ENCODE measurements around the gene CCR6. TPM values are rescaled to one million over a fixed set of nuclear protein-coding genes. Genes with fewer than 3 reads are reported as not detected.
"Not testable (repeated sequence)": the region's sequence is repeated elsewhere in the genome, so short reads cannot be mapped to it uniquely, and the experiment has no call there.

The CCR6 gene
- total and polyA plus RNA-seq, 2 experiments from 2014 or later, result 0.70 to 2.0 TPM

DNA sequence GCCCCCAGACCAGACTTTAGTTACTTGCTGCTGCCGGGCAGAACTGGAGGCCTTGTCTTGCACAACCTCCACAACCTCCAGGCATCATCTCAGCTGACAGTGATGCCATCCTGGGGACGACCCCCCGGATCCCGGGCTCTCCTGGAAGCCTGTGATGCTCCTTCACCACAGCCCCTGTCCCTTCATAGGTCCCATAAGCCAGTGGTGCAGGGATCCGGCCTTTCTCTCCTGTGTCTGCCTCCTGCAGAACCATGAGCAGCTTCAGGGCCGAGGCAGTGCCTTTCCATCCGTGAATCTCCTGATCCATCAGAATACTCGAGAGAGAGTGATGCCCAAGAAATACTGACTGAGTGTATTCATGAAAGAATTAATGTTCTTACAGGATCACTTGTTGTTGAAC is 57.2 kb downstream of the CCR6 start:
- H3K36me3 ChIP-seq (replicated peaks; ENCODE audit: insufficient read depth, low read depth); H3K9me2 ChIP-seq (replicated peaks; ENCODE audit: insufficient read depth); DNase-seq (ENCODE audit: low spot score); H2AFZ ChIP-seq; H3K4me3 ChIP-seq; H3K27me3 ChIP-seq; H3K27ac ChIP-seq; H3K4me2 ChIP-seq; H4K20me1 ChIP-seq (ENCODE audit: insufficient read depth, poor library complexity, severe bottlenecking); H3K4me1 ChIP-seq (ENCODE audit: insufficient read depth); H3K9me3 ChIP-seq (ENCODE audit: low read depth); H3K79me2 ChIP-seq: not testable (repeated sequence)
- WGBS (ENCODE audit: low lambda C conversion rate, missing lambda C conversion rate), result 92% methylated on average over 6 of the region's 8 CpGs

GRCh38 chr6:167181351-167181750 is 58.5 kb downstream of the CCR6 start:
- 55% methylated on average over 2 of the region's 6 CpGs for WGBS (ENCODE audit: low lambda C conversion rate, missing lambda C conversion rate)
- not testable (repeated sequence) for DNase-seq (ENCODE audit: low spot score); H3K4me3 ChIP-seq; H3K79me2 ChIP-seq; H3K9me2 ChIP-seq (replicated peaks; ENCODE audit: insufficient read depth); H3K27ac ChIP-seq; H3K4me2 ChIP-seq; H3K36me3 ChIP-seq (replicated peaks; ENCODE audit: insufficient read depth, low read depth); H3K27me3 ChIP-seq; H2AFZ ChIP-seq; H4K20me1 ChIP-seq (ENCODE audit: insufficient read depth, poor library complexity, severe bottlenecking); H3K4me1 ChIP-seq (ENCODE audit: insufficient read depth); H3K9me3 ChIP-seq (ENCODE audit: low read depth)

DNA sequence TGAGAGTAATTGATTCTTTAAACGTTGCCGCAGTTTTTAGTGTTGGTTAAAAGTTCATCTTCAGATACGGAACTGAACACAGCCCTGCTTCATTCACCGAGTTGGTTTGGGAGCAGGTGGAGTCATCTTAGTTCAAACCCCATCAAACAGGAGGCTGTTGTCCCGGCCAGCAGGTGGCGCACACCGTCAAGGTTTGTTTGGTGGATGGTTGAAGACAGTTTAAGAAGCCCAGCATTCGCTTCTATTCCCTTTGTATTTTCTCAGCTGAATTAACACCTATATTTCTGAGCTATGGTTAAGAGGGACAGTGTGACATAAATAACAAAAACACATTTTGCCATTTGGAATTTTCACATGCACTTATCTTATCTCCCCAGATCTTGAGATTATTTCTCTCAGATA is 60.0 kb downstream of the CCR6 start:
- not testable (repeated sequence) for H2AFZ ChIP-seq; DNase-seq (ENCODE audit: low spot score); H3K4me1 ChIP-seq (ENCODE audit: insufficient read depth); H3K4me3 ChIP-seq; H3K4me2 ChIP-seq; H3K36me3 ChIP-seq (replicated peaks; ENCODE audit: insufficient read depth, low read depth); H3K27ac ChIP-seq; H3K9me2 ChIP-seq (replicated peaks; ENCODE audit: insufficient read depth); H3K79me2 ChIP-seq; H3K9me3 ChIP-seq (ENCODE audit: low read depth); H3K27me3 ChIP-seq; H4K20me1 ChIP-seq (ENCODE audit: insufficient read depth, poor library complexity, severe bottlenecking)
- 17% methylated on average over 5 of the region's 8 CpGs for WGBS (ENCODE audit: low lambda C conversion rate, missing lambda C conversion rate)

- not testable (repeated sequence) for H3K9me3 ChIP-seq (ENCODE audit: low read depth); H3K79me2 ChIP-seq; H3K9me2 ChIP-seq (replicated peaks; ENCODE audit: insufficient read depth); H3K27ac ChIP-seq; H3K36me3 ChIP-seq (replicated peaks; ENCODE audit: insufficient read depth, low read depth); H4K20me1 ChIP-seq (ENCODE audit: insufficient read depth, poor library complexity, severe bottlenecking); H3K4me2 ChIP-seq; H3K27me3 ChIP-seq; DNase-seq (ENCODE audit: low spot score); H3K4me3 ChIP-seq; H3K4me1 ChIP-seq (ENCODE audit: insufficient read depth); H2AFZ ChIP-seq
- 95% methylated on average over 3 of the region's 3 CpGs for WGBS (ENCODE audit: low lambda C conversion rate, missing lambda C conversion rate)
These were observed 62.2 kb downstream of the CCR6 start for GRCh38 chr6:167185101-167185500.

DNA sequence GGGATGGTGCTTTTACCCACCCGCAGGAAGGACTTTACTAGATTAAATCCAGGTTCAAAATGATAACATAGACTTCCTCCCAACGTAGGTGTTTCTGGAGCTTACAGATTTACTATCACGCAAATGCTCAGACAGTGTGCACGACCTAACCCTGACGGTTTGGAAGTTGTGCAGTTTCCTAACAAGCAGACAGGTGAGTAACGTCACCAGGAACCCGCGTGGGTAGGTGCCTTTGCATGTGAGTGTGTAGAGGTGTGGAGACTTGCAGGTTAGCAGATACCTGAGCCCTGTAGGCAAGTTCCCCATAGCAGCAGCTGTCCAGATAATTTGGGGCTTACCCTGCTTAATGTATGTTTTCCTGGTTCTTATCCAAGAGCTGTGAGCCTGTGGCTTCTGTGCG is 64.4 kb downstream of the CCR6 start:
- DNase-seq (ENCODE audit: low spot score); H2AFZ ChIP-seq; H3K9me2 ChIP-seq (replicated peaks; ENCODE audit: insufficient read depth); H3K4me1 ChIP-seq (ENCODE audit: insufficient read depth); H3K27ac ChIP-seq; H3K79me2 ChIP-seq; H3K4me2 ChIP-seq; H3K27me3 ChIP-seq; H3K9me3 ChIP-seq (ENCODE audit: low read depth); H3K4me3 ChIP-seq; H3K36me3 ChIP-seq (replicated peaks; ENCODE audit: insufficient read depth, low read depth); H4K20me1 ChIP-seq (ENCODE audit: insufficient read depth, poor library complexity, severe bottlenecking): not testable (repeated sequence)
- WGBS (ENCODE audit: low lambda C conversion rate, missing lambda C conversion rate), result 67% methylated on average over 8 of the region's 9 CpGs

Other genes with a start within 250 kb of the CCR6 start
- 118 and 144 TPM in 2 replicates for gene RNASET2, start 166.5 kb upstream of the CCR6 start, total RNA-seq
- 266 and 268 TPM in 2 replicates for gene RNASET2, start 166.5 kb upstream of the CCR6 start, polyA plus RNA-seq
- gene CEP43, start 123.7 kb upstream of the CCR6 start, total RNA-seq, result 28.1 and 28.4 TPM in 2 replicates
- gene CEP43, start 123.7 kb upstream of the CCR6 start, polyA plus RNA-seq, result 17.1 and 20.5 TPM in 2 replicates
- gene GPR31, start 34.9 kb downstream of the CCR6 start, total RNA-seq, result not detected in 2 replicates
- not detected in 2 replicates for gene GPR31, start 34.9 kb downstream of the CCR6 start, polyA plus RNA-seq
- 66.6 and 67.1 TPM in 2 replicates for gene UNC93A, start 168.2 kb downstream of the CCR6 start, total RNA-seq
- 32.6 and 38.8 TPM in 2 replicates for gene UNC93A, start 168.2 kb downstream of the CCR6 start, polyA plus RNA-seq
- not detected in 2 replicates for gene TTLL2, start 202.0 kb downstream of the CCR6 start, total RNA-seq
- 0.70 TPM in 1 of 2 replicates, not detected in the other for gene TTLL2, start 202.0 kb downstream of the CCR6 start, polyA plus RNA-seq

Measured in hepatocyte (in vitro differentiated cells).